GM19240 (cell line): Measurements from ENCODE around the gene DENND4B.

Experiments
- DNase-seq: peaks from one replicate; pipeline ENCODE4 v3.0.0; 2011; ENCODE audit warnings: low spot score; ENCODE audit not compliant: insufficient read length

The DENND4B gene

DNA sequence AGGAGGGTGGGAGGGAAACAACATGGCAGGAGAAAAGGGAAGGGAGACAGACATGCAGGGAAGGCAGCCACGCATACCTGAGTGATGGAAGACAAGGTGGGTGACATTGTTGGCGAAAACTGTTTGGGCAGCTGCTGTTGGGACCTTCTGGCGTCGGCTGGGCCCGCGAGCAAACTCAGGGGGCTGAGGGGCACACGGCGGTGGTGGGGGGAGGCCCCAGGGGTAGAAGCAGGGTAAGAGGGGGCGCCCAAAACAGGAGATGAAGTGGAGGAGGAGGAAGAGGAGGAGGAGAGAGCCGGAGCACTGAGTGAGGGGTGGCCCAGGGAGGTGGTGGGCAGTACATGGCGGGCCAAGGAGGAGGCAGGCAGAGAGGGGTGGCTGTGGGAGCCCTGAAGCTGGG, 4.7 kb upstream of the DENND4B start:
- no peak for DNase-seq

GRCh38 chr1:153945795-153946621, 510 bp downstream of the DENND4B start:
- DNase-seq, result peak; percentile 91

DNA sequence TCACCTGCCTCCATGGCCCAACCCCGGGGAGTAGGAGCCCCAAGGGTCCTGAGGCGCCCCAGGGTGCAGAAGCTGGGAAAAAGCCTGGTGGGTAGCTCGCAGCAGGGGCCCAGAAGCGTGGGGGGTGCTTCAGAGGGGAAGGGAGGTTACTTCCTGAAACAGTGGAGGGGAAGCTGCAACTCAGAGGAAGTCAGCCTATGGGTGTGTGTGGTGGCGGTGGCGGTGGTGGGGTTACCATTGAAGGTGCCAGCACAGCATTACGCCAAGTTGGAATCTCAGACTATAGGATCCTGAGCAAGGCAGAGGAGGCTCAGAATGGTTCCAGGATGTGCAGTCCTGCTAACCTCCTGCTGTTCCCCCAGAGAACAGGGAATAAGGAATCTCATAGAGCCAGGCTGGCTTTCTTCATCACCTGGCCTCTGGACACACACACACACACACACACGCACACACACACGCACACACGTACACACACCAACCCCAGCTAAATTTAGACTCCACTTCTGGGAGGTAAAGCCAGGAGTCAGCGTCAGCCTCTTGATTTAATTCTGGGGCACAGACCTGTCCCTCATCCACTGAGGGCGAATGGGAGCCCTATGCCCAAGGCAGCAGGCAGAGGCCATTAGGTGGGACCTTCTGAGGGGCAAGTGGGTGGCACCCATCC, 1.3 kb downstream of the DENND4B start:
- peak; percentile 81 for DNase-seq

- no peak for DNase-seq
Measured at GRCh38 chr1:153944827-153945117, 1.7 kb downstream of the DENND4B start.

DNA sequence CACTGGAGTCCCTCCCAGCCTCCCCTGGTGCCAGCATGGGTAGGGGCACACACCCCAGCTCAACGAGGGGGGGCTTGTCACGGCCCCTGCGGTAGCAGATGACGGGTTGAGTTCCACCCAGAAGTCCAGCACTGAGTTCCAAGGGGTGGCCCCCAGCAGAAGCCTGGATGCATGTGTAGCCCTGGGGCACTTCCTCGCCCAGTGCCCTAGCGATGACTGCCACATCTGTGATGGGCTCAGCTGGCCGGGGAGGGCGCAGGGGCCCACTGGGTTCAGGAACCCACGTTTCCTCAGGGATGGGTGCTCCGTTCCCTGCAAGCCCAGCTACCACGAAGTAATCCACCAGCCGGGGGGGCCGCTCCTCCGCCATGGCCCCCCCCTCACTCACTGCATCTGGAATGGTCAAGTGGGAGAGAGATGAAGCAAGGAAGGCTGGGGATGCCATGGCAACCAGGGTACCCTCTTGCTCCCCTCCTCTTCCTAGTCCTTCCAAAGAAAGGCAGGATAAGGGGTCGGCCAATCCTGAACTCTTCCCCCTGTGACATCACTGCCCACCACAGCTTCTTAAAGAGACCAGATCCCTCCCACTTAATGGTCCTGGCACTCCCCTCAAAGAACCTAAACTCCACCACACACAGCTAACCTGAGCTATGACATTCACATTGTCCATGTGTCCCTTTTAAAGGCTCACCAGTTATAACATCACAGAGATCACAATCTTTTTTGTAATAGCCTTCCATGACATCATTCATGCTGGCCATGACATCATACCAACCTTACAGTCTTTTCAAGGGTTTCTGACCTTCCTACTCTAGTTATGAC, 2.3 kb downstream of the DENND4B start:
- DNase-seq, result no peak

DNA sequence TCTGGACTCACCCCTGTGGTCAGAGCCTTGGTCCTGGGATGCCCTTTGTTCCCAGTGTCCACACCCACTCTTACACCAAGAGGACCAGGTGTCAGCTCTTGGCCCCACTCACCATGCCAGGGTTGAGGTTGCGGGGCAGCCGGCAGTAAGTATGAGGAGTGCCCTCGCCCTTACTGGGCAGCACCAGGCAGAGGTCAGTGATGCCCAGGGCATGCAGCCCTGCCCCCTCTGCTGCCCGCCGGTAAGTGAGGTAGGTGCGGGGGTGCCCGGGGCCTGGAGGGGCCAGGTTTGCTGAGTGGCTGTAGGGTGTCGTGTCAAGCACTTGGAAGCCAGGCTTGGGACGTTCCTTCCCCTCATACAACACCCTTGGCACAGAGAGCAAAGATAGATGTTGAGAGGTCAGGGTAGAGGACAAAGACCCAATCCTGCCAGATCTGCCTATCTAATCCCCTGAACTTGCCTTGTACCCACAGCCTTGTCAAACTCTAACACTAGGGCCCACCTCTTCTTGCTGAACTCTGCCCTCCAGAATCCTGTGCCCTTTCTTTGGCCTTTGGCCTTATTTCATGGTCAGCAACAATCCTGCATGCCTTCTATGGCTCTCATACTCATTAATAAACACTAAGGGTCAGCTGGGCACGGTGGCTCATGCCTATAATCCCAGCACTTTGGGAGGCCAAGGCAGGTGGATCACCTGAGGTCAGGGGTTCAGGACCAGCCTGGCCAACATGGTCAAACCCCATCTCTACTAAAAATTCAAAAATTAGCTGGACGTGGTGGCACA, 3.6 kb downstream of the DENND4B start:
- no peak for DNase-seq

DNA sequence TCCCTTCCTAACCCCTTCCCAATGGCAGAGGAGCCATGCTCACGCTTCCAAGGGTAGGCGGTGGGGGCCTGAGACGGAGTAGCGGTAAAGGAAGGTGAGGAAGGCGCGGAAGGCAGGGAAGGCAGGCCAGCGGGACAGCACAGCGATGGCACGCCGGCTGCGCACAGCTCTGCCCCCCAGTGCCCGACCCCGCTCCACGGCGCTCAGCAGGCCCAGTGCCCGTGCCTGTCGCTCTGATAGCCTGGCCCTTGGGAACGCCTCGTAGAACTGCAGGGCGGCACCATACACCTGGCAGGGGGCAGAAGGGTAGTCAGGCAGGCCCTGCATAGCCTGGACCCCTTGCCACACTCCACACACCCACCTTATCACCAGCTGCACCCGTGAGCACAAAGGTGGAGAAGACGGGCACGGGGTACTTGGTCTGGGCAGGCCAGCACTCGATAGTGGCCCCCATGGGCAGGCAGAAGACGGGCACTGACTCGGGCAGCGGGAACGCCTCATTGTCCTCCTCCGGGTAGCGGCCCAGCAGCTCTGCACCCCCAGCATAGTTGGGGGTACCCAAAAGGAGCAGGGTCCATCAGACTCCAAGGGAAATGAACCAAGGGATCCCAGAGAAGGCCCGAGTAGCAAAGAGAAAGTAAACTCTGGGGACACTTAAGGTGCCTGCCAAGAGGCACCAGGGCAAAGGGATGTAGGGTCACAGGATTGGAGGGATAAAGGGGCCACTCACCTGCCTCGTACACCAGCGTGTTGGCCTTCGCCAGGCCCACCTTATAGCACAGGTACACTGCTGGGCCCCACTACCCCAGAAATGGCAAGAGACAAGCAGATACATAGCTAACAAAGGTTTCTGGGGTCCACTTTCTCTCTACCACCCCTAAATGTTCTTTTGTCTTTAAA, 4.4 kb downstream of the DENND4B start:
- no peak for DNase-seq

DNA sequence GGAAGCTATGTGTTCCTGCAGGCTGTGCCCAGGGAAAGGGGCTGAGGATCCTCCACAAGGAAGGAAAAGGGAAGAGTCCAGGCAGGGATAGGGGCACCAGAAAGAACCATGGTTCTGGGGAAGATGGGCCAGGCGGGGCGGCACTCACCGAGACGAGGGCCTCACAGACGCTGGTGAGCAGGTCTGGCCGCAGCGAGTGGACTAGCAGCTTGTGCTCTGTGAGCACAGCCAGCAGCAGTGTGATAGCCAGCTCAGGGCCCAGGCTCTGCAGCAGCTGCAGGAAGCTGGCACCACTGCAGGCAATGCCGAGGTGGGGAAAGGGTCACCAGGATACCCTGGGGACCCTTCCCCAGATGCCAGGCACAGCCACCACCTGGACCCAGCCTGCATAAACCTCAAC, 5.8 kb downstream of the DENND4B start:
- DNase-seq, result no peak

- DNase-seq, result no peak
Measured at GRCh38 chr1:153939476-153939875, 7.0 kb downstream of the DENND4B start.

- DNase-seq, result no peak
Measured at GRCh38 chr1:153938996-153939395, 7.5 kb downstream of the DENND4B start.

DNA sequence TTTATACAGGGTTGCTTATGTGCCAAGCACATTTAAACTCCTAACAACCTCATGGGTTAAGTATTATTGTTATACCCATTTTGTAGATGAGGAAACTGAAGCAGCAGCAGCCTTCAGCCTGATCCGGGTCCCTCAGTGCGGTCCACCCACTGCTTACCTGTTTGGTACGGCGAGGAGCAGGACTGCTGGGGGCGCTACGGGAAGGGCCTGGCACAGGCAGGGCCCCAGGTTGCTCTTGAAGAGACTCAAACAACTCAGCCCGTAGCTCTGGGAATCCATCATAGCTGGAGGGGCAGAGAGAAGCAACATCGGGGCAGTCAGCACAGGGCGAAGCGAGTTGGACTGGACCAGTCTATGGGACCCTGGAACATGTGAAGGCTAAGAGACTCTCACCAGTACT, 9.2 kb downstream of the DENND4B start:
- DNase-seq, result no peak

GRCh38 chr1:153936011-153936802, 10.3 kb downstream of the DENND4B start:
- DNase-seq, result no peak

DNA sequence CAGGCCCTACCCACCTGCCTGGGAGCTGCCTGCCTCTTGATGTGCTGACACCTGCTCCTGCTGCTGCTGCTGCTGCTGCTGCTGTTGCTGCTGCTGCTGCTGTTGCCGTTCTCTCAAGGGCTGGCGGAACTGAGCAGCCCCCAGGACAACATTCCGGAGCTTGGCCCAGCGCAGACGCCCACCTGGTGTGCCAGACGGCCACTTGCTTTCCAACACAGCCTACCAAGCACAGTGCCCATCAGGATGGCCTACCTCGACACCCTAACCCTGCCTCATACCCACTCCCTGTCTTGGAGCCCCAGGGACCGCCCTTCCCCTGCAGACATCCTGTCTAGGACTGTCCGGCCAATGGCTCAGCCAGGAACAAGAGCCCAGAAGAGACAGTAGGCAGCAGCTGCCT, 11.8 kb downstream of the DENND4B start:
- DNase-seq, result no peak

- DNase-seq, result no peak
Measured at GRCh38 chr1:153933955-153934354, 12.6 kb downstream of the DENND4B start.

GRCh38 chr1:153933430-153933829, 13.1 kb downstream of the DENND4B start:
- no peak for DNase-seq

- DNase-seq, result no peak
Measured at GRCh38 chr1:153932156-153933131, 14.1 kb downstream of the DENND4B start.

- DNase-seq, result no peak
Measured at GRCh38 chr1:153929981-153930948, 16.3 kb downstream of the DENND4B start.
